Measurements from ENCODE around the gene MMP11.

The MMP11 gene

GRCh38 chr22:23812378-23812777, 39.7 kb downstream of the MMP11 start:
- TF ChIP-seq CTCF (conservative IDR thresholded peaks at IDR 0.05): no peak
- H3K27ac ChIP-seq: no peak overlapping the region

GRCh38 chr22:23815541-23816155, 43.0 kb downstream of the MMP11 start:
- no peak for TF ChIP-seq CTCF (conservative IDR thresholded peaks at IDR 0.05)
- H3K27ac ChIP-seq: no peak overlapping the region

DNA sequence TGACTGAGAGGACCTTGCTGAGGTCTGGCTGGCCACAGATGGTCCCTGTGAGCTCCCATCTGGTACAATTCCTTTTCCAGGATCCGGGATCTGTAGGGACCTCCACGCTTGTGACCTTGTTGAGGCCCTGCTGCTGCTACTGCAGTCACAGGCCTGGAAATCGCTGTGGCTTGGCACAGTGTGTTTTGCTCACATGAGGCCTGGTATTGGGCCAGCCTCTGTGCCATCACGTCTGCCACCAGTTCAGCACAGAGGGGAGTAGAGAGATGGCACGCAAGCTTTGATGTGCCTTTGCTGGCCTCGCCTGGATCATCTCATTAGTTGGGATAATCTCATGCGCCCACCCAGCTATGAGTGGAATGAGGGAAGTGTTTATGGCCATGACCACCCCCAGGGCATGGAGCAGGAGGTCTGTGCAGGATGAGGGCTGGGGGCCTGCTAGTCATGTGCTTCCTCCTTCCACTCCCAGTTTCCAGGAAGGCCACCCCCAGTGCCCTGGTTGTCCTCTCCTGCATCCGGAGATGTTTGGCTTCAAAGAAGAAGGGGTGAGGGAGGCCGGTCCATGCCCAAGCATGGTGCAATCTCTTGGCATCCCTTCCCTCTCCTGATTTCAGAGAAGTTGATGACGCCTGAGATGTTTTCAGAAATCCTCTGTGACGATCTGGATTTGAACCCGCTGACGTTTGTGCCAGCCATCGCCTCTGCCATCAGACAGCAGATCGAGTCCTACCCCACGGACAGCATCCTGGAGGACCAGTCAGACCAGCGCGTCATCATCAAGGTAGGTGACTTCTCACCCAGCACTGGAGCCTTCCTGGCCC, 43.7 kb downstream of the MMP11 start:
- no peak for TF ChIP-seq CTCF (conservative IDR thresholded peaks at IDR 0.05)
- no peak overlapping the region for H3K27ac ChIP-seq

- TF ChIP-seq CTCF (conservative IDR thresholded peaks at IDR 0.05): no peak
- H3K27ac ChIP-seq: no peak overlapping the region
Observed at GRCh38 chr22:23817146-23817545, 44.5 kb downstream of the MMP11 start.

DNA sequence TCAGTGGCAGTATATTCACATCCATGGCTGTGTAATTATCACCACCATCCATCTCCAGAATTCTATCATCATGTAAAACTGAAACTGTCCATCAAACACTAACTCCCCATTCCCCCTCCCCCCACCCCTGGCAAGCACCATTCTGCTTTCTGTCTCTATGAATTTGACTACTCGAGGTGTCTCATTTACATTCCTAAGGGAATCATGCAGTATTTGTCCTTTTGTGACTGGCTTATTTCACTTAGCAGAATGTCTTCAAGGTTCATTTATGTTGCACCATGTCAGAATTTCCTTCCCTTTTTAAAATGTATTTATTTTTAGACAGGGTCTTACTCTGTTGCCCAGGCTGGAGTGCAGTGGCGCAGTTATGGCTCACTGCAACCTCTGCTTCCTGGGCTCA, 45.9 kb downstream of the MMP11 start:
- no peak for TF ChIP-seq CTCF (conservative IDR thresholded peaks at IDR 0.05)
- H3K27ac ChIP-seq: no peak overlapping the region

- no peak overlapping the region for H3K27ac ChIP-seq
- no peak for TF ChIP-seq CTCF (conservative IDR thresholded peaks at IDR 0.05)
Observed at GRCh38 chr22:23820748-23821211, 48.1 kb downstream of the MMP11 start.

DNA sequence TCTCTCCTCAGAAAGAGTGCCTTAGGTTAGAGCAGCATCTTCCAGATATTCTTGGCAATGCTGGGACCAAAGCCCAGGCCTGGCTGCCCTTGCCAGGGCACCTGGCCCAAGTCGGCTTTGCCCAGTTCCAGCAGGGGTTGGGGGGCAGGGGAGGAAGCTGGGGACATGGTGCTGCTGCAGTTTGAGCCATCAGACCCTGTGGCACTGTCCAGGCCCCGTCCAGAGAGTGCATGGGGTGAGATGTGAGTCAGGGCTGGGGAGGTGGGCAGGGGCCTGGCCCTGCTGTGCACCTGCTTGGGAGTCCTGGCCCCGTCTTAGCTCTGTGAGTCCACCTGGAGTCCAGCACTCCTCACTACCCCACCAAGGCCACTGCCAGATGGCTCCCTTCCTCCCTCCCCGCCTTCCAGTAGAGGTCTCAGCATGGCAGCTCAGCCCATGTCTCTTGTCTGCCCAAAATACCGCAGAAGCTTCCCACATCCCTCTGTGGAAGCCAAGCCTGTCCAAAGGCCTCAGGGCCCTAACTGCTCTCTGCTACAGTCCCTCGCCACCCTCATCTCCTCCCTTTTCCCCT, 49.5 kb downstream of the MMP11 start:
- TF ChIP-seq CTCF (conservative IDR thresholded peaks at IDR 0.05): no peak
- no peak overlapping the region for H3K27ac ChIP-seq

Data from VCaP (cell line).